Measurements from ENCODE around the gene SLC16A10.
"Not testable (repeated sequence)": the region's sequence is repeated elsewhere in the genome, so short reads cannot be mapped to it uniquely, and the experiment has no call there.

SLC16A10 gene

DNA sequence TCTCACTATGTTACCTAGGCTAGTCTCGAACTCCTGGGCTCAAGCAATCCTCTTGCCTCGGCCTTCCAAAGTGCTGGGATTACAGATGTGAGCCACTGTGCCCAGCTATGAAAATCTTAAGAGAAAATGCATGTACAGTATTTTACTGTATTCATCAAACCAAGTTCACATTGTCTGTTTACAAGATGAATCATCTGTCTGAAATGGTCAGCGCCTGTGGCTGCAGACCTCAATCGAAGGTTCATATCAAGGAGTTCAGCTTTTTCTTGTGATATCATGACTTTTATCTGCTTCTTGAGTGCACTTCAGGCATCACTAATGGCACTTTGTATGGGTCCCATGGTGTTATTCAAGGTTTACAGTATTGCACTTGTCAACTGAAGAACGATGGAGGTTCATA, 155.1 kb downstream of the SLC16A10 start:
- DNase-seq (ENCODE audit: extremely low read depth, low read depth): no peak
- TF ChIP-seq CTCF (IDR thresholded peaks at IDR 0.05; ENCODE audit: low read depth, low read length): no peak

DNA sequence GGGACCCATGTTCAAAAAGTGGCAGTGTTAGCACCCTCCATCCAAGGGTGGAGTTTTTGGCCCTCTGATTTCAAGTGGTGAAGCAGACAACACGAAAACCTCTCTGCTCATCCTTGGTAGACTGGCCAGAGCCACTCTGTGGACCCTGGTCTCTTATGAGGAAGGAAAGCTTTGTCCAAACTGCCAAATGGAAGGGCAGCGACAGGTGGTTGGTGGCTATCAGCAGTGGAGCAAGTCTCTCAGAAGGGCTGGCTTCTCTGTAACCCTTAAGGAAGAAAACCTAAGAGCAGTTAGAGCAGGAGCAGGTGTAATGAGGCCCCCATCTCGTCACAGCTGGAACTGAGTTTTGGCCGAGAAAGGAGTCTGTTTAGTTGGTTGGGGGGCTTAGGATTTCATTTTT, 155.8 kb downstream of the SLC16A10 start:
- no peak for DNase-seq (ENCODE audit: extremely low read depth, low read depth)
- no peak for TF ChIP-seq CTCF (IDR thresholded peaks at IDR 0.05; ENCODE audit: low read depth, low read length)

- DNase-seq (ENCODE audit: extremely low read depth, low read depth): no peak
These were observed 161.5 kb downstream of the SLC16A10 start for GRCh38 chr6:111248789-111249188.

GRCh38 chr6:111250791-111251354, 163.6 kb downstream of the SLC16A10 start:
- DNase-seq (ENCODE audit: extremely low read depth, low read depth): no peak
- no peak for TF ChIP-seq CTCF (IDR thresholded peaks at IDR 0.05; ENCODE audit: low read depth, low read length)

More at GRCh38 chr6:111248789-111249188, 161.5 kb downstream of the SLC16A10 start:
- TF ChIP-seq CTCF (IDR thresholded peaks at IDR 0.05; ENCODE audit: low read depth, low read length): no peak

DNA sequence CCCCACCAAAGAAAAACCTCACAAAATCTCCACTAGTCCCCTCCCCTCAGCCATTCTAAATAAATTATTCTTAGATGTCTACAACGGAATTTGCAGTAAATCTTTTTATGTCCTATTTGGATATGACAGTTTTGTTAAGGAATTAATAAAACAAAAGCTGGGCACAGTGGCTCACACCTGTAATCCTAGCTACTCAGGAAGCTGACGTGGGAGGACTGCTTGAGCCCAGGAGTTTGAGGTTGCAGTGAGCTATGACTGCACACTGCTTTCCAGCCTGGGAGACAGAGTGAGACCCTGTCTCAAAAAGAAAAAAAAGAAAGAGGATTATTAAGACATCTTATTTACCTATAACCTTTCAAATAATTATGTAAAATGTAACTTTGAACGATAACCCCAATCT, 165.4 kb downstream of the SLC16A10 start:
- DNase-seq (ENCODE audit: extremely low read depth, low read depth): no peak
- TF ChIP-seq CTCF (IDR thresholded peaks at IDR 0.05; ENCODE audit: low read depth, low read length): no peak

DNA sequence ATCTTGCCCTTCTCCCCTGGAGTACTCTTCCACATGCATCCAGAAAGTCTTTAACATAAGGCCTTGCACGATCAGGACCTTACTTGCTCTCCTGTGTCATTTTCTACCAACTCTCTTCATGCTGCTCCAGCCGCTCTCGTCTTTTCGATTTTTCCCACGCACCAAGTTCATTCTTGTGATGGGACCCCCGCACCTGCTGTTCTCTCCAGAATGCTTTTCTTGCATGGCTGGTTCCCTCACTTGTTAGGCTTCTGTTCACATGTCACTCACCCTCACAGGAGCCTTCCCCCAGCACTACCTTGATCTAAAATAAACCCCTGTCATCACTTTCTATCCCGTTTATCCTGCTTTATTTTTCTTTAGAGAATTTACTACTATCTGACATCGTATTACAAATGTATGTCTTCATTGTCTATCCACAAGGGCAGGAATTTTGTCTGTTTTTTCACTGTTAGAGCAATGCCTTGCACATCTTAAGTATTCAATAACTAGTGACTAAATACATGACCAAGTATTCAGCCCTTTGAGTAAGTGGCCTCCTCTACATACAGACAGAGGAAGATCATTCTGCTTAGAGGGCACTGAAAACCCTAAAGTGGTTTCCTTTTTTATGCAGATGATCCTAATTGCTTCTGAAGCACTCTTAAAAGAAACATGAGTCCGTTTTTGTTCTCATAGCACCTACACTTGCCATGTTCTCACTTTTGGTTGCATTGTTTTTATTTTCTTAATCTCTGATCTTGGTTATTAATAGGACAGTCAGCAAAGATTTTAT, 166.9 kb downstream of the SLC16A10 start:
- no peak for DNase-seq (ENCODE audit: extremely low read depth, low read depth)
- no peak for TF ChIP-seq CTCF (IDR thresholded peaks at IDR 0.05; ENCODE audit: low read depth, low read length)

GRCh38 chr6:111254779-111255166, 167.5 kb downstream of the SLC16A10 start:
- DNase-seq (ENCODE audit: extremely low read depth, low read depth): no peak

GRCh38 chr6:111255838-111256237, 168.5 kb downstream of the SLC16A10 start:
- DNase-seq (ENCODE audit: extremely low read depth, low read depth): not testable (repeated sequence)

More at GRCh38 chr6:111254779-111255166, 167.5 kb downstream of the SLC16A10 start:
- TF ChIP-seq CTCF (IDR thresholded peaks at IDR 0.05; ENCODE audit: low read depth, low read length): no peak

All from AG09319 (cell line).